ENCODE data around the gene NFIA. TPM values are rescaled to one million over a fixed set of nuclear protein-coding genes. Genes with fewer than 3 reads are reported as not detected.

NFIA gene
- total and polyA plus RNA-seq, 4 experiments from 2014 or later = 5.1 to 7.3 (median 6.7) TPM

- Mint-ChIP-seq H3K9me3 (no peaks in the 10 kb centered on the region), H3K4me1 (peaks cover 3 to 5% (median 4%) of the 10 kb centered on the region in 4 donors), H3K27me3 (no peaks in the 10 kb centered on the region), H3K4me3 (no peak overlapping the region), H3K36me3 (no peaks in the 10 kb centered on the region), H3K27ac (no peak overlapping the region)
- DNase-seq = no peak
- Histone ChIP-seq H3K4me1 (ENCODE audit: insufficient read depth, low read length) (no peaks in the 10 kb centered on the region), H3K27ac (ENCODE audit: low read depth, low read length) (no peak overlapping the region), H3K4me3 (ENCODE audit: low read length in 2 of 2) (no peak overlapping the region), H3K36me3 (ENCODE audit: insufficient read depth, low read length) (no peaks in the 10 kb centered on the region), H3K9me3 (ENCODE audit: control insufficient read depth in 1 of 2, low read length in 2 of 2) (no peaks in the 10 kb centered on the region), H3K27me3 (ENCODE audit: insufficient read depth, low read length) (no peaks in the 10 kb centered on the region)
- POLR2A ChIA-PET (ENCODE audit: partially characterized antibody) = no interaction called here
- CTCF ChIA-PET (ENCODE audit: partially characterized antibody) = no interaction called here
- intact Hi-C loops (cut with micrococcal nuclease) = no loop called here
Measured at GRCh38 chr1:61322008-61322744, 239.8 kb downstream of the NFIA start.

GRCh38 chr1:61322769-61323168 lies 240.4 kb downstream of the NFIA start:
- Histone ChIP-seq H3K4me1 (ENCODE audit: insufficient read depth, low read length) (no peaks in the 10 kb centered on the region), H3K4me3 (ENCODE audit: low read length in 2 of 2) (no peak overlapping the region), H3K9me3 (ENCODE audit: control insufficient read depth in 1 of 2, low read length in 2 of 2) (no peaks in the 10 kb centered on the region), H3K27me3 (ENCODE audit: insufficient read depth, low read length) (no peaks in the 10 kb centered on the region), H3K27ac (ENCODE audit: low read depth, low read length) (no peak overlapping the region), H3K36me3 (ENCODE audit: insufficient read depth, low read length) (no peaks in the 10 kb centered on the region)
- ChIA-PET CTCF (ENCODE audit: partially characterized antibody) (no interaction called here), POLR2A (ENCODE audit: partially characterized antibody) (no interaction called here)
- Mint-ChIP-seq H3K27ac (no peak overlapping the region), H3K36me3 (no peaks in the 10 kb centered on the region), H3K4me3 (no peak overlapping the region), H3K27me3 (no peaks in the 10 kb centered on the region), H3K9me3 (no peaks in the 10 kb centered on the region), H3K4me1 (peaks cover 3 to 5% (median 4%) of the 10 kb centered on the region in 4 donors)
- intact Hi-C loops (cut with micrococcal nuclease) = no loop called here
- no peak for DNase-seq

GRCh38 chr1:61323681-61324328 lies 241.4 kb downstream of the NFIA start:
- H3K27ac ChIP-seq (ENCODE audit: low read depth, low read length) = no peak overlapping the region
- no peaks in the 10 kb centered on the region for H3K36me3 ChIP-seq (ENCODE audit: insufficient read depth, low read length)
- Mint-ChIP-seq H3K4me3 (no peak overlapping the region), H3K27me3 (no peaks in the 10 kb centered on the region), H3K9me3 (peaks cover 0 to 2% (median 0%) of the 10 kb centered on the region in 8 donors), H3K36me3 (no peaks in the 10 kb centered on the region), H3K27ac (no peak overlapping the region), H3K4me1 (peaks cover 0 to 2% (median under 1%) of the 10 kb centered on the region in 4 donors)
- no peaks in the 10 kb centered on the region for H3K4me1 ChIP-seq (ENCODE audit: insufficient read depth, low read length)
- CTCF ChIA-PET (ENCODE audit: partially characterized antibody) = no interaction called here
- intact Hi-C loops (cut with micrococcal nuclease) = no loop called here
- no peaks in the 10 kb centered on the region for H3K9me3 ChIP-seq (ENCODE audit: control insufficient read depth in 1 of 2, low read length in 2 of 2)
- H3K27me3 ChIP-seq (ENCODE audit: insufficient read depth, low read length) = no peaks in the 10 kb centered on the region
- POLR2A ChIA-PET (ENCODE audit: partially characterized antibody) = no interaction called here
- no peak for DNase-seq
- no peak overlapping the region for H3K4me3 ChIP-seq (ENCODE audit: low read length in 2 of 2)

- ChIA-PET CTCF (ENCODE audit: partially characterized antibody) (no interaction called here), POLR2A (ENCODE audit: partially characterized antibody) (no interaction called here)
- no peak for DNase-seq
- Histone ChIP-seq H3K9me3 (ENCODE audit: control insufficient read depth in 1 of 2, low read length in 2 of 2) (no peaks in the 10 kb centered on the region), H3K4me1 (ENCODE audit: insufficient read depth, low read length) (no peaks in the 10 kb centered on the region), H3K36me3 (ENCODE audit: insufficient read depth, low read length) (no peaks in the 10 kb centered on the region), H3K27ac (ENCODE audit: low read depth, low read length) (no peak overlapping the region), H3K27me3 (ENCODE audit: insufficient read depth, low read length) (no peaks in the 10 kb centered on the region), H3K4me3 (ENCODE audit: low read length in 2 of 2) (no peak overlapping the region)
- Mint-ChIP-seq H3K4me1 (no peaks in the 10 kb centered on the region), H3K9me3 (peaks cover 0 to 2% (median 0%) of the 10 kb centered on the region in 8 donors), H3K27ac (no peak overlapping the region), H3K4me3 (no peak overlapping the region), H3K27me3 (no peaks in the 10 kb centered on the region), H3K36me3 (no peaks in the 10 kb centered on the region)
- intact Hi-C loops (cut with micrococcal nuclease) = no loop called here
Measured at GRCh38 chr1:61326713-61327112, 244.4 kb downstream of the NFIA start.

GRCh38 chr1:61327436-61327835 lies 245.1 kb downstream of the NFIA start:
- Mint-ChIP-seq H3K27ac (no peak overlapping the region), H3K27me3 (no peaks in the 10 kb centered on the region), H3K36me3 (no peaks in the 10 kb centered on the region), H3K4me1 (peaks cover 0 to 3% (median 0%) of the 10 kb centered on the region in 4 donors), H3K9me3 (peaks cover 0 to 2% (median 0%) of the 10 kb centered on the region in 8 donors), H3K4me3 (no peak overlapping the region)
- Histone ChIP-seq H3K27ac (ENCODE audit: low read depth, low read length) (no peak overlapping the region), H3K27me3 (ENCODE audit: insufficient read depth, low read length) (no peaks in the 10 kb centered on the region), H3K36me3 (ENCODE audit: insufficient read depth, low read length) (no peaks in the 10 kb centered on the region), H3K4me1 (ENCODE audit: insufficient read depth, low read length) (no peaks in the 10 kb centered on the region), H3K4me3 (ENCODE audit: low read length in 2 of 2) (no peak overlapping the region), H3K9me3 (ENCODE audit: control insufficient read depth in 1 of 2, low read length in 2 of 2) (no peaks in the 10 kb centered on the region)
- DNase-seq = no peak
- CTCF ChIA-PET (ENCODE audit: partially characterized antibody) = no interaction called here
- intact Hi-C loops (cut with micrococcal nuclease) = no loop called here
- POLR2A ChIA-PET (ENCODE audit: partially characterized antibody) = interaction anchor here (0.5 kb wide), 1 partner anchor 250 kb away, joined by 3 read pairs; no protein-coding TSS in a partner anchor

GRCh38 chr1:61329556-61329955 lies 247.2 kb downstream of the NFIA start:
- Mint-ChIP-seq H3K9me3 (peaks cover 0 to 2% (median 0%) of the 10 kb centered on the region in 8 donors), H3K27me3 (no peaks in the 10 kb centered on the region), H3K4me3 (no peak overlapping the region), H3K4me1 (peaks cover 0 to 3% (median 0%) of the 10 kb centered on the region in 4 donors), H3K36me3 (peaks cover 0 to 4% of the 10 kb centered on the region in 2 donors), H3K27ac (no peak overlapping the region)
- POLR2A ChIA-PET (ENCODE audit: partially characterized antibody) = interaction anchor here (0.7 kb wide), 1 partner anchor 375 kb away, joined by 3 read pairs; no protein-coding TSS in a partner anchor
- Histone ChIP-seq H3K4me1 (ENCODE audit: insufficient read depth, low read length) (no peaks in the 10 kb centered on the region), H3K27me3 (ENCODE audit: insufficient read depth, low read length) (no peaks in the 10 kb centered on the region), H3K36me3 (ENCODE audit: insufficient read depth, low read length) (no peaks in the 10 kb centered on the region), H3K27ac (ENCODE audit: low read depth, low read length) (no peak overlapping the region), H3K9me3 (ENCODE audit: control insufficient read depth in 1 of 2, low read length in 2 of 2) (no peaks in the 10 kb centered on the region), H3K4me3 (ENCODE audit: low read length in 2 of 2) (no peak overlapping the region)
- CTCF ChIA-PET (ENCODE audit: partially characterized antibody) = interaction anchor here (0.7 kb wide), 1 partner anchor 600 kb away, joined by 3 read pairs; no protein-coding TSS in a partner anchor
- intact Hi-C loops (cut with micrococcal nuclease) = no loop called here
- no peak for DNase-seq

- Mint-ChIP-seq H3K9me3 (peaks cover 0 to 2% (median 0%) of the 10 kb centered on the region in 8 donors), H3K36me3 (peaks cover 0 to 4% of the 10 kb centered on the region in 2 donors), H3K4me3 (no peak overlapping the region), H3K27ac (no peak overlapping the region), H3K4me1 (peaks cover 0 to 3% (median 0%) of the 10 kb centered on the region in 4 donors), H3K27me3 (no peaks in the 10 kb centered on the region)
- no peak overlapping the region for H3K4me3 ChIP-seq (ENCODE audit: low read length in 2 of 2)
- CTCF ChIA-PET (ENCODE audit: partially characterized antibody) = no interaction called here
- no peaks in the 10 kb centered on the region for H3K36me3 ChIP-seq (ENCODE audit: insufficient read depth, low read length)
- POLR2A ChIA-PET (ENCODE audit: partially characterized antibody) = no interaction called here
- H3K4me1 ChIP-seq (ENCODE audit: insufficient read depth, low read length) = no peaks in the 10 kb centered on the region
- intact Hi-C loops (cut with micrococcal nuclease) = no loop called here
- no peaks in the 10 kb centered on the region for H3K27me3 ChIP-seq (ENCODE audit: insufficient read depth, low read length)
- no peaks in the 10 kb centered on the region for H3K9me3 ChIP-seq (ENCODE audit: control insufficient read depth in 1 of 2, low read length in 2 of 2)
- H3K27ac ChIP-seq (ENCODE audit: low read depth, low read length) = no peak overlapping the region
- DNase-seq = no peak
Measured at GRCh38 chr1:61330018-61330417, 247.7 kb downstream of the NFIA start.

Data from CD4-positive, alpha-beta memory T cell (primary cell).